Measurements from ENCODE around the gene CD248.

GRCh38 chr11:66297610-66298009 is 19.2 kb downstream of the CD248 start:
- no peak for TF ChIP-seq CTCF (IDR thresholded peaks at IDR 0.05)
- TF ChIP-seq EZH2 (IDR thresholded peaks at IDR 0.05; ENCODE audit: borderline replicate concordance, insufficient read depth, low read depth, low read length, poor library complexity, severe bottlenecking): no peak
